Upper lobe of right lung (tissue), 1 donor: ENCODE results near the gene C1QTNF3. TPM values are rescaled to one million over a fixed set of nuclear protein-coding genes. Genes with fewer than 3 reads are reported as not detected.

ENCODE experiments used
- ATAC-seq: fragments of 200-7000 bp; cut with Tn5 transposase; one replicate; pipeline ENCODE4 v1.9.1; 2020; ENCODE audit warnings: mild to moderate bottlenecking, moderate library complexity
- DNase-seq: peaks from one replicate; pipeline ENCODE4 v3.0.0-alpha.2; 2020
- H3K27ac ChIP-seq: fragments of 200-600 bp; one replicate; pipeline ENCODE4 v1.8.0; 2022
- H3K27me3 ChIP-seq: fragments of 200-600 bp; one replicate; pipeline ENCODE4 v1.8.0; 2022; ENCODE audit warnings: mild to moderate bottlenecking
- H3K36me3 ChIP-seq: fragments of 200-600 bp; one replicate; pipeline ENCODE4 v1.8.0; 2022
- H3K4me1 ChIP-seq: fragments of 200-600 bp; one replicate; pipeline ENCODE4 v1.8.0; 2022
- H3K4me3 ChIP-seq: fragments of 200-600 bp; one replicate; pipeline ENCODE4 v1.8.0; 2022; ENCODE audit warnings: mild to moderate bottlenecking
- H3K9me3 ChIP-seq: fragments of 200-600 bp; one replicate; pipeline ENCODE4 v1.8.0; 2022
- intact Hi-C: fragments of 100-400 bp; cut with DNase I; formaldehyde crosslinking; loops from one replicate; pipeline ENCODE4 v1.11.0; 2022
- total RNA-seq: library from RNA; stranded (reverse); fragmentation: NEBNext Ultra II Directional; extraction: Animal tissue kit (Norgen Biotek cat#: 25700); gene quantifications from one replicate; pipeline ENCODE4 v1.2.1, GENCODE V29; 2021
- TF ChIP-seq, protein P1 (sequence below): fragments of 200-600 bp; IDR thresholded peaks from one replicate; pipeline ENCODE4 v1.8.0; 2022; ENCODE audit warnings: antibody characterized with exemption
- donor health status: DM: no; HTN: yes; CAD: no; lungs with severe emphysema.

The C1QTNF3 gene
- total RNA-seq, 1 donor from 2014 or later, result 4.5 TPM

DNA sequence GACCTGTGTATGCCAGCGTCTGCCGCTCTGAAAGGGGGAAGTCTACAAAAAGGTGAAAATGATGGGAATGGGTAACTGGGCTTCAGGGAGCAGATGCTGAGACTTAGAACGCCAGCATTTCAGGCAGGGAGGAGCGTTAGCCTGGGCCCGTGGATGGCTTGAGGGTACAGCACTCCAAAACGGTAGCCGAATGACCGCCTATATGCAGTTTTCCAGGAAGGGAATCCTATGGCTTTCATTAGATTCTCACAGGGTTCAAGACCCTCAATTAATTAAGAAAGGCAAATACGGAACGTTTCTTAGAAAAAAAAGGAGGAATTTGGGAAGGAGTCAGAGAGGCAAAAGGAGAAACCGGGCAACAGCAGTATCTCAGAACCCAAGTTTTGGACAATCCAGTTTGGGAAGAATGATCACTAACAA lies 35.8 kb downstream of the C1QTNF3 start:
- no peaks in the 10 kb centered on the region for H3K9me3 ChIP-seq
- H3K4me3 ChIP-seq, result peak overlapping the region; percentile 79
- ATAC-seq (no peak), DNase-seq (no peak)
- peaks cover 19% of the 10 kb centered on the region for H3K4me1 ChIP-seq
- intact Hi-C loops, result no loop called here
- H3K27ac ChIP-seq, result peak overlapping the region; percentile 86
- H3K27me3 ChIP-seq, result no peaks in the 10 kb centered on the region
- TF ChIP-seq, protein P1, sequence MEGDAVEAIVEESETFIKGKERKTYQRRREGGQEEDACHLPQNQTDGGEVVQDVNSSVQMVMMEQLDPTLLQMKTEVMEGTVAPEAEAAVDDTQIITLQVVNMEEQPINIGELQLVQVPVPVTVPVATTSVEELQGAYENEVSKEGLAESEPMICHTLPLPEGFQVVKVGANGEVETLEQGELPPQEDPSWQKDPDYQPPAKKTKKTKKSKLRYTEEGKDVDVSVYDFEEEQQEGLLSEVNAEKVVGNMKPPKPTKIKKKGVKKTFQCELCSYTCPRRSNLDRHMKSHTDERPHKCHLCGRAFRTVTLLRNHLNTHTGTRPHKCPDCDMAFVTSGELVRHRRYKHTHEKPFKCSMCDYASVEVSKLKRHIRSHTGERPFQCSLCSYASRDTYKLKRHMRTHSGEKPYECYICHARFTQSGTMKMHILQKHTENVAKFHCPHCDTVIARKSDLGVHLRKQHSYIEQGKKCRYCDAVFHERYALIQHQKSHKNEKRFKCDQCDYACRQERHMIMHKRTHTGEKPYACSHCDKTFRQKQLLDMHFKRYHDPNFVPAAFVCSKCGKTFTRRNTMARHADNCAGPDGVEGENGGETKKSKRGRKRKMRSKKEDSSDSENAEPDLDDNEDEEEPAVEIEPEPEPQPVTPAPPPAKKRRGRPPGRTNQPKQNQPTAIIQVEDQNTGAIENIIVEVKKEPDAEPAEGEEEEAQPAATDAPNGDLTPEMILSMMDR, result no peak
- H3K36me3 ChIP-seq, result peaks cover 14% of the 10 kb centered on the region

DNA sequence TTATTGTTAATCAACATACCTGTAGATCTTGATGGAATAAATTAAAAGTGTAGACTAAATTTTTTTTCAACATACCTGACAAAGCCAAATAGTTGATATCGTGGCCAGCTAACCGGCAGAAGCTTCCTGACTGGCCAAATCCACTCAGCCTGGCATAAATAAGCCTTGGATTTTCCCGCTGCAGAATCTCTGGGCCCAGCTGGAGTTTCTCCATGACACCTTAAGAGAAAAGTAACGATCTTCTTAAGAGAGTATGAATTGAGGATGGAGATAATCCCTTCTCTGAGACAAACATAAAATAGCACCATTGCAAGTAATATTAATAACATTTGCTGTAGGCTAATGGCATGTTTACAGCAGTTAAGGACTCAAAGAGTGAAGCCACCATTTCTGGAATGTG lies 37.3 kb downstream of the C1QTNF3 start:
- no peak overlapping the region for H3K27ac ChIP-seq
- H3K27me3 ChIP-seq, result no peaks in the 10 kb centered on the region
- peaks cover 19% of the 10 kb centered on the region for H3K4me1 ChIP-seq
- TF ChIP-seq, protein P1, result no peak
- ATAC-seq (no peak), DNase-seq (no peak)
- intact Hi-C loops, result no loop called here
- peaks cover 14% of the 10 kb centered on the region for H3K36me3 ChIP-seq
- H3K9me3 ChIP-seq, result no peaks in the 10 kb centered on the region
- H3K4me3 ChIP-seq, result no peak overlapping the region

DNA sequence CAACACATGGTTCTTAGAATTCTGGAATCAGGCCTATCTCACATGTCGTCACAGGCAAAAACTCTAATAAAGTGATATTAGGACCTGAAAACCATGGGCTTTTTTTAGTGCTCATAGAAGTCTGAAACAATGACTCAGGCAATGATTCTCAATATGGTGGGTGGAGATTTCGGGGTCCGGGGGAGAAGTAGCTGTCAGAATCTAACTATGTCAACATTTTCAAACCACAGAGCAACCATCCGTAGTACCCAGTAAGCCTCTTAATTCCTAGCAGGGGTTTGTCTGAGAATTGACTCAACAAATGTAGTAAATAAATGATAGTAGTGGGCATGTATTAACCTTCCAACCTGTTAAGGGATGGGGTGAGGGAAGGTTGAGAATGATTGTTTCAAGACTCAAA lies 37.8 kb downstream of the C1QTNF3 start:
- peaks cover 19% of the 10 kb centered on the region for H3K4me1 ChIP-seq
- no peak overlapping the region for H3K4me3 ChIP-seq
- no peaks in the 10 kb centered on the region for H3K27me3 ChIP-seq
- TF ChIP-seq, protein P1, result no peak
- H3K36me3 ChIP-seq, result peaks cover 14% of the 10 kb centered on the region
- DNase-seq (no peak), ATAC-seq (no peak)
- no peaks in the 10 kb centered on the region for H3K9me3 ChIP-seq
- no peak overlapping the region for H3K27ac ChIP-seq
- intact Hi-C loops, result no loop called here

DNA sequence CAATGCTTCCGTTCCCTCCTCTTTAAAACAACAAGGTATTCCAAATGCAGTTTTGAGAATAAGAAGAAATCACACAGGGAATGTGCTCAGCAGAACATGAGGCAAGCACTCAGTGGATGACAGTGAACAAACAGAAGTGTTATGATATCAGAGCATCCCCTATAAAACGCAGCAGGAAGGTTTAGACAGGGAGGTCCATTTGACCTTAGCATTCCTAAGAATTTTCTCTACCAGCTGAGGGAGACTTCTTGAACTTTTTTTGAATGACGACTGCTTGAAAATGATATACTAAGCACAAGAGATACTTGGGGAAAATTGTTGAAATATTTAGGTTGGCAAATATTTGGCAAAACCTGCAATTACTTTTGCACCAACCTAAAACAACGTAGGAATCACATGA lies 39.1 kb downstream of the C1QTNF3 start:
- Histone ChIP-seq H3K36me3 (peaks cover 14% of the 10 kb centered on the region), H3K4me3 (no peak overlapping the region), H3K9me3 (no peaks in the 10 kb centered on the region), H3K27me3 (no peaks in the 10 kb centered on the region), H3K27ac (no peak overlapping the region), H3K4me1 (peaks cover 16% of the 10 kb centered on the region)
- DNase-seq (no peak), ATAC-seq (no peak)
- TF ChIP-seq, protein P1, result no peak
- intact Hi-C loops, result no loop called here

DNA sequence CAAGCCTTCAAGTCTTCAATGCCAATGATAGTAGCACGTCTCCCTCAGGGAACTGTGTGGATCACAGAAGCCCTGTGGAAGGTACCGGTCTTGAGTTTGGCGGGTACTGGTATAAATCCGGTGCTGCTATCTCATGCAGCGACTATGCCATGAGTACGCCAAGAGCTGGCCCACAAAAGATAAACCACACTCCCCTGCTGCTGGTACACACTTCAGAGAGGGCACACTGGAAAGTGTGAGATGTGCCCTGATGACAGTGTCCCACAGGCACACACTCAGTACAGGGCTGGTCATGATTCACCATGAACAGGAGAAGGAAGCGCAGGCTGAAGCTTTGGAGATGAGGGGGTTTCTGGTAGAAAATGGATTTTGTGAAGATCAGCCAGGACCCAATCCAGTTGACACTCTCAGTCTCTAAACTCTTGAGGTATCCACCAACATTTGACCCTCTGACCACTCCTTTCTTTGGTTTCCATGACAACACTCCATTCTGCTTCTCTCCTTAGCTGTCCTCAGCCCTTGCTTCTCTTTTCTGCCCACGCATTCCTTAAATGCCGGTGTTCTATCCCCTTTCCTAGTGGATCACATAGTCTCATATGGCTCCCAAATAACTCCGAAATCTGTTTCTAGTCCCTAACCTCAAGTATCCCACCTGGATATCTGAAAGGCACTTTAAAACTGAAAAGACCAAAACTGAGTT lies 40.2 kb downstream of the C1QTNF3 start:
- no peaks in the 10 kb centered on the region for H3K27me3 ChIP-seq
- intact Hi-C loops, result no loop called here
- H3K27ac ChIP-seq, result no peak overlapping the region
- peaks cover 24% of the 10 kb centered on the region for H3K36me3 ChIP-seq
- TF ChIP-seq, protein P1, result no peak
- no peak overlapping the region for H3K4me3 ChIP-seq
- ATAC-seq, result no peak
- peaks cover 11% of the 10 kb centered on the region for H3K4me1 ChIP-seq
- H3K9me3 ChIP-seq, result no peaks in the 10 kb centered on the region
- no peak for DNase-seq
